ENCODE results near the gene PILRB.
"Not testable (repeated sequence)": the region's sequence is repeated elsewhere in the genome, so short reads cannot be mapped to it uniquely, and the experiment has no call there.

PILRB gene

DNA sequence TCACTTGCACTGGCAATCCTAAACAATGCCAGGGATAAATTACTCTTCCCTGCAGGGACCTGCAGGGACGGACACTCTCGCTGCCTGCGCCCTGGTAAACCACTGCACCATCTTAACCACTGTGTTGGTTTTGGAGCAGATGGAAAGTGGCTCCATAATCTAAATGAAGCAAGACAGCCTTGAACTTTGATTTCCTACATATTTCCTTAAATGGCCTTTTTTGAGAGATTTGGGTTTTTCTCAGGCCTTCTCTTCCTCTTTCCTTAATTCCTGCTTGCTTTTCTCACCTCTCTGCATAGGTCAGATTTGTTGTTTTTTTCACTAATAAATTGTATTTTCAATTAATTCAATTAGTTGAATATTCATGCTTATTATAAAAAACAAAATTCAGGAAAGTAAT lies 18.1 kb downstream of the PILRB start:
- DNase-seq (ENCODE audit: low spot score) = no peak

- DNase-seq (ENCODE audit: low spot score) = no peak
Measured at GRCh38 chr7:100378114-100378755, 20.3 kb downstream of the PILRB start.

DNA sequence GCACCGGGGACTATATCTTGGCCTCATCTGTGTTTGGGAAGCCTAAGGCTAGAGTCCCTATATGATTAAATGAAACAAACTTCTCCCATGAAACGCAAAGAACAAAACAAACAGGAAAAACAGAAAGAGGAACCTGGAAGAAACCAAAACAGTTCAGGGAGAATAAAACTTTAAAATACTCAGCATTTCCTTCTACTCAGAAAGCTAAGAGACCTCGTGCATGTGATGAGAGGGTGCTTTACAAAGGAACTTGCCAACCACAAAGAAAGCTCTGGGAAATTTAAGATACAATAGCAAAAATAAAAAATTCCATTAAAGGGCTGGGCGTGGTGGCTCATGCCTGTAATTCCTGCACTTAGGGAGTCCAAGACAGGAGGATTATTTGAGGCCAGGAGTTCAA lies 22.3 kb downstream of the PILRB start:
- no peak for DNase-seq (ENCODE audit: low spot score)

DNA sequence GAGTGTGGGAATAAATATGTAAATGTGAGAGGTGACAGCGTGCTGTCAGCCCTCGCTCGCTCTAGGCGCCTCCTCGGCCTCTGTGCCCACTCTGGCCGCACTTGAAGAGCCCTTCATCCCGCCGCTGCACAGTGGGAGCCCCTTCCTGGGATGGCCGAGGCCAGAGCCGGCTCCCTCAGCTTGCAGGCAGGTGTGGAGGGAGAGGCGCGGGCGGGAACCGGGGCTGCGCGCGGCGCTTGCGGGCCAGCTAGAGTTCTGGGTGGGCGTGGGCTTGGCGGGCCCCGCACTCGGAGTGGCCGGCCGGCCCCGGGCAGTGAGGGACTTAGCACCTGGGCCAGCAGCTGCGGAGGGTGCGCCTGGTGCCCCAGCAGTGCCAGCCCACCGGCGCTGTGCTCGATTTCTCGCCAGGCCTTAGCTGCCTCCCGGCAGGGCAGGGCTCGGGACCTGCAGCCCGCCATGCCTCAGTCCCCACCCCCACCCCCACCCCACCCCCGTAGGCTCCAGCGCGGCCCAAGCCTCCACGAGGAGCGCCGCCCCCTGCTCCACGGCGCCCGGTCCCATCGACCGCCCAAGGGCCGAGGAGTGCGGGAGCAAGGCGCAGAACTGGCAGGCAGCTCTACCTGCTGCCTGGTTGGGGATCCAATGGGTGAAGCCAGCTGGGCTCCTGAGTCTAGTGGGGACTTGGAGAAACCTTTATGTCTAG lies 23.8 kb downstream of the PILRB start:
- DNase-seq (ENCODE audit: low spot score) = not testable (repeated sequence)

GRCh38 chr7:100382234-100382853 lies 24.4 kb downstream of the PILRB start:
- DNase-seq (ENCODE audit: low spot score) = not testable (repeated sequence)

- no peak for DNase-seq (ENCODE audit: low spot score)
Measured at GRCh38 chr7:100384628-100385294, 26.8 kb downstream of the PILRB start.

- no peak for DNase-seq (ENCODE audit: low spot score)
Measured at GRCh38 chr7:100386940-100387339, 29.0 kb downstream of the PILRB start.

DNA sequence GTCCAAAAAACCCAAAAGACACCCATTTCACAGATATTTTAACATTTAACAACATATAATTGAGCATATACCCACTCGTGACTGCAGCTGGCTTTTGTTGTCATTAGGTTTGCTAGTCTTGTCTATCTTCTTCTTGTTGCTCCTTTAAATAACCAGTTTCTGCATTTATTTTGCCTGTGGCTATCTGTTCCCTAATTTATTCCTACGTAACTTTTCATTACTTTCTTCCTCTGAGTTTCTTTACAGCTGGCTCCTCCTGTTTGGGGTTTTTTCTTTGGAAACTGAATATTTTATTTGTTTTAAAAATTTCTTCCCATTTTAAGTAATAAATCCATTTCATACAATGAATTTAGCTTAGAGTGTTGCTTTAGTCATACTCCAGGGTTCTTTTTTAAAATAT lies 29.8 kb downstream of the PILRB start:
- DNase-seq (ENCODE audit: low spot score) = no peak

- no peak for DNase-seq (ENCODE audit: low spot score)
Measured at GRCh38 chr7:100389437-100390088, 31.6 kb downstream of the PILRB start.

- DNase-seq (ENCODE audit: low spot score) = no peak
Measured at GRCh38 chr7:100390286-100391009, 32.5 kb downstream of the PILRB start.

- DNase-seq (ENCODE audit: low spot score) = no peak
Measured at GRCh38 chr7:100393233-100393905, 35.5 kb downstream of the PILRB start.

- no peak for DNase-seq (ENCODE audit: low spot score)
Measured at GRCh38 chr7:100394077-100394476, 36.2 kb downstream of the PILRB start.

- no peak for DNase-seq (ENCODE audit: low spot score)
Measured at GRCh38 chr7:100396421-100396982, 38.6 kb downstream of the PILRB start.

DNA sequence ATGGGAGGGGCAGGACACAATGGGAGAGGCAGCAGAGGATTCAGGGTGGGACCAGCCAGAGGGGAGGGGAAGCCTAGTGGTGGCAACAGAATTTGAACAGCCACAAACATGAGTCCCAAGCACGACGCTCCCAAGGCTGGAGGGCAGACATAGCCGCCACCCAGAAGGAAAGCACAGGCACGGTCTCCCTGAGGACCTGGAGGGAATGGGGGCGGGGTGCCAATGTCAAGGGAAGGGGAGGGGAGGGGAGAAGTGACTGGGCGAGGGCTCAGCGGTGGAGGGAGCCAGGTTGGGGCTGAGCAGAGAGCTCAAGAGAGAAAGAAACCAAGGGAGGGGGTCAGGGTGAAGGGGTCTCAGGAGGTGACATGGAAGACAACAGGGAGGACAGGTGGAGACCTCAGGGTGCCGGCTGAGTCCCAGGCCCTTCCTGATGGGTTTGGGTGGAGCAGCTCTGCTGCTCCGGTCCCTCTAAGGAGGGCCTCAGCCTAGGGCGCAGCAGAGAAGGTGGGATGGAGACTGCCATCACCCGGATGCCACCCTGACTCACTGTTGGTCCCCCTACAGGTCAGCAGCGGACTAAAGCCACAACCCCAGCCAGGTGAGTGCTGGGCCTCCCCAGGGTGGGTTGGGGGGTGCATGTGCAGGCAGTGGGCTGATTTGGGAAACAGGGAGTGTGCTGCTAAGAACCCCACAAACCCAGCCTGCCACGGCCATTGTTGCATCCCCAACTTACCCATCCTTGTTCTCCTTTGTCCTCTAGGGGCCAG lies 39.6 kb downstream of the PILRB start:
- no peak for DNase-seq (ENCODE audit: low spot score)

DNA sequence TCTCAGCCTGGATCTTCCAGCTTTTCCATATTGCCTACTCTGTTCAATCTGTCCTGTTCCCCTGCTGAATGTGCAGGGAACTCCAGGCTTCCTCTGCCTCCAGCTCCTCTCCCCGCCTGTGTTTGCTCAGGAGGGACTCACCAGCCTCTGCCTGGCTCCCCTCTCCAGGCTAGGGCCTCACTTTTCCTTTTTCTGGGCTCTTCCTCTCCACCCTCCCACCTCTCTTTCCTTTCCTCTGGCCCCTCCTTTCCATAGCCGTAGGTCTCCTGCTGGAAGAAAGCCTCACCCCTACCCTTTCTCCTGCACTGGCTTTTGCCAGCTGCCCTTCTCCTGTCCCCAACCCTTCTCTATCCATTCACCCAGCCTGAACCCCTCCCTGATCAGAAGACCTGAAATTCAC lies 40.3 kb downstream of the PILRB start:
- no peak for DNase-seq (ENCODE audit: low spot score)

- no peak for DNase-seq (ENCODE audit: low spot score)
Measured at GRCh38 chr7:100400041-100400440, 42.1 kb downstream of the PILRB start.

DNA sequence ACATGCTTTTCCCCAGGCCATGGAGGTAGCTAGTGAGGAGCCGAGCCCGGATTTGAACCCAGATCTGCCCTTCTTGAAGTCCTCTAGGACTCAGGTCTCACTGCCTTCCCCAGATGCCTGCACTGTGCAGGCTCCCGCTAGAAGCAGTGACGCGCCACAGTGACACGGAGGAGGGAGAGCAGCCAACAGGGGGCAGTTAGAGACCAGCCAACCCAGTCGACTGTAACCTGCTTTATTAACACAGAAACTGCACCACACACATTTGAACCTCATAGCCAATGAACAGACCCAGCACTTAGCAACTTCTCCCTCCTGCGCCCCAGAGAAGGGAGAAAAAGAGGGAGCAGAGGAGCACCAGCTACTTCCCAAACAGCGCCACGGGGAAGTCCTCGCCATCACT lies 42.7 kb downstream of the PILRB start:
- DNase-seq (ENCODE audit: low spot score) = peak; percentile 61

DNA sequence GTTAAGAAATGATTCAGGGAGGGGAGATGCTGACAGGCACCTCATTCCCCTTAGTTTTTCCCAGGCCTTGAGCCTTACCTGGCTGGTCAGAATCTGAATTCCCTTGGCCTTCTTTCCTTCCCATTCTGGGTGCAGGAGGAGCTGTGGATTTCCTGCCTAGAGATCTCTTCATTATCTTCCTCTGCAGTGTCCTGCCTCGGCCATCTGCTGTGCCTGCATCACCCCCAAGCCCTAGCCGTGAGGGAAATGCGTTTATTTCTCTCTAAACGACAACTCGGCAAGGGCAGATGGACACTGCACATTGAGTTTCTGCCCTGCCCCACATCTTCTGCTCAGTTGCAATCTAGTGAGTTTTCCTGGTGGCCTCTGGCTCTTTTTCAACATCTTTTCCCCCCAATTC lies 43.9 kb downstream of the PILRB start:
- no peak for DNase-seq (ENCODE audit: low spot score)

GRCh38 chr7:100402241-100402640 lies 44.3 kb downstream of the PILRB start:
- DNase-seq (ENCODE audit: low spot score) = no peak

- no peak for DNase-seq (ENCODE audit: low spot score)
Measured at GRCh38 chr7:100406767-100407166, 48.9 kb downstream of the PILRB start.
